OCI-LY7 (cell line): ENCODE results near the gene ZC3H18. TPM values are rescaled to one million over a fixed set of nuclear protein-coding genes. Genes with fewer than 3 reads are reported as not detected.

Experiments
- BruUV-seq: library from RNA; stranded (reverse); fragments of 400-500 nt; replicated peaks from 2 replicates; lab custom pipeline; 2021; lab: Mats Ljungman, UMichigan
- CTCF ChIA-PET: fragments of 300-600 bp; sonication (Branson Sonifier 250); formaldehyde crosslinking; loops from one replicate; lab custom pipeline; 2022; ENCODE audit warnings: antibody characterized with exemption; ENCODE audit not compliant: unreplicated experiment; lab: Charles Lee
- POLR2A ChIA-PET: fragments of 300-600 bp; sonication (Branson Sonifier 250); formaldehyde crosslinking; loops from one replicate; lab custom pipeline; 2022; ENCODE audit warnings: antibody characterized with exemption; lab: Charles Lee
- DNase-seq: peaks from one replicate; pipeline ENCODE4 v3.0.0-alpha.2; 2015; ENCODE audit warnings: low spot score
- H2AFZ ChIP-seq: fragments of 200-600 bp; sonication (generic), shearing (Covaris generic); 2 replicates; pipeline ENCODE4 v1.6.1; 2014; ENCODE audit warnings: mild to moderate bottlenecking, antibody characterized with exemption, low read length, moderate library complexity
- H3K27ac ChIP-seq: fragments of 200-600 bp; sonication (generic); 2 replicates; pipeline ENCODE4 v1.5.1; 2014; ENCODE audit warnings: mixed run types, low read depth, mild to moderate bottlenecking, moderate library complexity, low read length, inconsistent platforms; ENCODE audit not compliant: poor library complexity, severe bottlenecking
- H3K36me3 ChIP-seq: fragments of 200-600 bp; sonication (generic); 2 replicates; pipeline ENCODE4 v1.6.1; 2014; ENCODE audit warnings: mild to moderate bottlenecking, antibody characterized with exemption, low read length, moderate library complexity, mixed read lengths; ENCODE audit not compliant: insufficient read depth
- H3K4me1 ChIP-seq: fragments of 200-600 bp; sonication (generic); 2 replicates; pipeline ENCODE4 v1.5.1; 2014; ENCODE audit warnings: mild to moderate bottlenecking, low read length; ENCODE audit not compliant: insufficient read depth, poor library complexity, severe bottlenecking
- H3K4me2 ChIP-seq: fragments of 200-600 bp; sonication (generic); 2 replicates; pipeline ENCODE4 v1.6.1; 2014; ENCODE audit warnings: mild to moderate bottlenecking, low read length
- H3K4me3 ChIP-seq: fragments of 200-600 bp; sonication (generic); 2 replicates; pipeline ENCODE4 v1.5.1; 2014; ENCODE audit warnings: mild to moderate bottlenecking, low read depth, low read length; ENCODE audit not compliant: poor library complexity, severe bottlenecking
- H3K79me2 ChIP-seq: fragments of 200-600 bp; sonication (generic); 2 replicates; pipeline ENCODE4 v1.6.1; 2016; ENCODE audit warnings: low read depth, mild to moderate bottlenecking, low read length, moderate library complexity, mixed read lengths; ENCODE audit not compliant: insufficient read depth
- H3K9me2 ChIP-seq: fragments of 200-600 bp; sonication (generic); 2 replicates; pipeline ENCODE4 v1.6.1; 2016; ENCODE audit warnings: mild to moderate bottlenecking, low read length, mixed read lengths; ENCODE audit not compliant: insufficient read depth
- H3K9me3 ChIP-seq: fragments of 200-600 bp; sonication (generic); 2 replicates; pipeline ENCODE4 v1.6.1; 2014; ENCODE audit warnings: mild to moderate bottlenecking, mixed run types, low read length, mixed read lengths
- H4K20me1 ChIP-seq: fragments of 200-600 bp; sonication (generic); 2 replicates; pipeline ENCODE4 v1.6.1; 2014; ENCODE audit warnings: mild to moderate bottlenecking, antibody characterized with exemption, low read length, moderate library complexity, mixed read lengths; ENCODE audit not compliant: insufficient read depth
- CTCF ChIP-seq: fragments of 200-600 bp; sonication (generic); conservative IDR thresholded peaks from 2 replicates; pipeline ENCODE4 v1.5.1; 2014; ENCODE audit warnings: mild to moderate bottlenecking, antibody characterized with exemption, low read length, moderate library complexity, mixed read lengths
- EZH2phosphoT487 ChIP-seq: fragments of 200-600 bp; sonication (generic); IDR thresholded peaks from 2 replicates; pipeline ENCODE4 v1.6.1; 2018; ENCODE audit warnings: low read depth, borderline replicate concordance, mild to moderate bottlenecking, mixed run types, antibody characterized with exemption, low read length, moderate library complexity, mixed read lengths
- intact Hi-C: fragments of 100-400 bp; cut with micrococcal nuclease; formaldehyde crosslinking; loops from one replicate; pipeline ENCODE4 v1.10.0; 2022; ENCODE audit not compliant: unreplicated experiment
- total RNA-seq, 2 experiments: library from RNA; depleted of rRNA in 1 of 2; stranded (reverse); fragments of >200 nt in 1 of 2; shearing (Covaris generic) in 1 of 2; gene quantifications; 2 replicates each; pipeline ENCODE4 v1.2.3, GENCODE V29; 2014 to 2022

The ZC3H18 gene
- total RNA-seq, 2 experiments from 2014 or later: 22.2 to 79.0 TPM

DNA sequence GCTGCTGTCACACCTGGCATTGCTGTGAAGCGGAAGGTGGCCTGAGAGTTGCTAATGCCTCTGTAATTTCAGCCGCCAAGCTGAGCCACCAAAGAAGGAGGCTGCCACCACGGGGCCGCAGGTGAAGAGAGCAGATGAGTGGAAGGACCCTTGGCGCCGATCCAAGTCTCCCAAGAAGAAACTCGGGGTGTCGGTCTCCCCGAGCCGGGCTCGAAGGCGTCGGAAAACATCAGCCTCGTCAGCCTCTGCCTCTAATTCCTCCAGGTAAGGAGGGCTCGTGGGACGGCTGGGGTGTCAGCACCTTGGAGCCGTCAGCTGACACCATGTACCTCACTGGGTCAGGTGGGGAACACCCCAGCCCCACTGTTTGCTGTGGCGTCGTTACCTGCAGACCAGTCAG is 51.9 kb downstream of the ZC3H18 start:
- no peaks in the 10 kb centered on the region for H3K9me2 ChIP-seq
- H3K79me2 ChIP-seq: no peaks in the 10 kb centered on the region
- H2AFZ ChIP-seq: no peak overlapping the region
- no peaks in the 10 kb centered on the region for H3K4me1 ChIP-seq
- no peak overlapping the region for H3K27ac ChIP-seq
- H3K4me2 ChIP-seq: no peak overlapping the region
- BruUV-seq: no TSS peak
- no peak overlapping the region for H3K4me3 ChIP-seq
- intact Hi-C loops: no loop called here
- peaks cover 79% of the 10 kb centered on the region for H3K36me3 ChIP-seq
- H3K9me3 ChIP-seq: no peaks in the 10 kb centered on the region
- ChIA-PET POLR2A (no interaction called here), CTCF (no interaction called here)
- TF ChIP-seq CTCF (no peak), EZH2phosphoT487 (no peak)
- no peaks in the 10 kb centered on the region for H4K20me1 ChIP-seq
- DNase-seq: no peak

DNA sequence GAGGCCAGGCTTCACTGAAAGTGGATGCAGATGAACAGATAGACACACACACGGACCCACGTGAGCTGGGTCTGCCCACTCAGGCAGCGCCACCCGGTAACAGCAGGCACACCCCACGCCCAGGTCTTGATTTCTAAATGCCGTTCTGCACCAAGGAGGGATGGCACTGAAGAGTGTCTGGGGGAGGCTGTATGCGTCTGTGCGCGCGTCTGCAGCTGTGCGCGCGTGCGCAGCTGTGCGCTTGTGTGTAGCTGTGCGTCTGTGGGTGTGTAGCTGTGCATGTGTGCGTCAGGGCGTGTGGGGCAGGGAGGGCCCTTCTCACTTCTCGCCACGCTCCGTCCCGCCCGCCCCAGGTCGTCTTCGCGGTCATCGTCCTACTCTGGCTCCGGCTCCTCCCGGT is 52.7 kb downstream of the ZC3H18 start:
- Histone ChIP-seq H4K20me1 (no peaks in the 10 kb centered on the region), H3K4me2 (no peak overlapping the region), H3K79me2 (no peaks in the 10 kb centered on the region), H3K27ac (no peak overlapping the region), H3K36me3 (peaks cover 79% of the 10 kb centered on the region), H3K4me1 (no peaks in the 10 kb centered on the region), H2AFZ (no peak overlapping the region), H3K4me3 (no peak overlapping the region), H3K9me2 (no peaks in the 10 kb centered on the region), H3K9me3 (no peaks in the 10 kb centered on the region)
- no TSS peak for BruUV-seq
- TF ChIP-seq CTCF (no peak), EZH2phosphoT487 (no peak)
- ChIA-PET CTCF (no interaction called here), POLR2A (no interaction called here)
- intact Hi-C loops: no loop called here
- DNase-seq: no peak

DNA sequence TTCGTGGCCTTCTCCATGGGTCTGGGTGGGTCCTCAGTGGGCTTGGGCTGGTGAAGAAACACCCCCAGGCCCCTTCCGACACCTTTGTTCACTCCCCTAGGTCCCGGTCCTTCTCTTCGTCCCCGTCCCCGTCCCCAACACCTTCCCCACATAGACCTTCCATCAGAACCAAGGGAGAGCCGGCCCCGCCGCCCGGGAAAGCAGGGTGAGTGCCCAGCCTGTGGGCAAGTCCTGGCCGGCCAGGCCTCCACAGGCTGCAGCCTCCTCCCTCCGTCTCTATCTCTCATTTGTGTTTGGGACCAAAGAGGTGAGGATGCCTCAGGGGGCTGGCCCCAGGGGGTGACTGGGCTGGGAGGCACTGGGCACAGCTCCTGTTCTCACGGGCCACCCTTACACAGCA is 53.7 kb downstream of the ZC3H18 start:
- no peaks in the 10 kb centered on the region for H3K79me2 ChIP-seq
- CTCF ChIA-PET: no interaction called here
- no TSS peak for BruUV-seq
- H3K9me2 ChIP-seq: no peaks in the 10 kb centered on the region
- no peaks in the 10 kb centered on the region for H4K20me1 ChIP-seq
- no peak for TF ChIP-seq EZH2phosphoT487
- no peak for TF ChIP-seq CTCF
- H3K4me2 ChIP-seq: no peak overlapping the region
- H3K9me3 ChIP-seq: no peaks in the 10 kb centered on the region
- H3K4me1 ChIP-seq: no peaks in the 10 kb centered on the region
- peaks cover 80% of the 10 kb centered on the region for H3K36me3 ChIP-seq
- no peak overlapping the region for H2AFZ ChIP-seq
- DNase-seq: no peak
- POLR2A ChIA-PET: no interaction called here
- H3K27ac ChIP-seq: no peak overlapping the region
- intact Hi-C loops: no loop called here
- no peak overlapping the region for H3K4me3 ChIP-seq
